K562 (cell line): ENCODE results near the gene C2CD2. TPM values are rescaled to one million over a fixed set of nuclear protein-coding genes. Genes with fewer than 3 reads are reported as not detected.

Source experiments
- ARID2 ChIP-seq: fragments of 450-650 bp; IDR thresholded peaks from 2 replicates; pipeline ENCODE4 v1.6.1; 2017; ENCODE audit warnings: antibody characterized with exemption, mild to moderate bottlenecking
- BRD9 ChIP-seq: fragments of 450-650 bp; IDR thresholded peaks from 2 replicates; pipeline ENCODE4 v1.6.1; 2018; ENCODE audit warnings: low read depth; ENCODE audit not compliant: partially characterized antibody
- FOXJ2 ChIP-seq: fragments of 200-800 bp; sonication (Bioruptor generic); IDR thresholded peaks from 2 replicates; pipeline ENCODE4 v1.6.1; 2016; ENCODE audit warnings: missing genetic modification characterization, missing compliant biosample characterization
- FOXM1 ChIP-seq, 2 experiments: fragments of 450-650 bp in 1 of 2; sonication (generic) in 1 of 2; formaldehyde crosslinking in 1 of 2; IDR thresholded peaks; 2 replicates each; pipeline versions ENCODE4 v1.6.1 to v1.9.0; 2017 to 2022; ENCODE audit warnings: low read depth in 2 of 2, mild to moderate bottlenecking in 2 of 2, missing genetic modification reagents in 1 of 2, moderate library complexity in 1 of 2
- HDAC1 ChIP-seq, 2 experiments: fragments of 450-650 bp; IDR thresholded peaks; 2 replicates each; pipeline ENCODE4 v1.6.1; 2016 to 2017; ENCODE audit warnings: inconsistent platforms in 1 of 2, mild to moderate bottlenecking in 1 of 2, moderate library complexity in 1 of 2
- HES1 ChIP-seq: fragments of 450-650 bp; IDR thresholded peaks from 2 replicates; pipeline ENCODE4 v1.6.1; 2016; ENCODE audit warnings: low read depth, mild to moderate bottlenecking, moderate library complexity
- HNRNPK ChIP-seq: fragments of 200-400 bp; formaldehyde crosslinking; IDR thresholded peaks from one replicate; pipeline ENCODE4 v1.6.1; 2018; ENCODE audit warnings: mild to moderate bottlenecking, low read depth, low read length; ENCODE audit not compliant: poor library complexity, severe bottlenecking
- KAT7 ChIP-seq: sonication (generic); formaldehyde crosslinking; IDR thresholded peaks from 2 replicates; pipeline ENCODE4 v1.8.0; 2022; ENCODE audit warnings: missing genetic modification reagents, mild to moderate bottlenecking, borderline replicate concordance
- MED1 ChIP-seq: sonication (generic); formaldehyde crosslinking; IDR thresholded peaks from 2 replicates; pipeline ENCODE4 v1.8.1; 2023; ENCODE audit warnings: missing genetic modification reagents, borderline replicate concordance
- NCOA1 ChIP-seq: fragments of 450-650 bp; IDR thresholded peaks from 2 replicates; pipeline ENCODE4 v1.6.1; 2016; ENCODE audit warnings: low read depth
- NR0B1 ChIP-seq: fragments of 450-650 bp; IDR thresholded peaks from one replicate; pipeline ENCODE4 v1.6.1; 2018; ENCODE audit warnings: mild to moderate bottlenecking, moderate library complexity; ENCODE audit not compliant: partially characterized antibody
- POLR3A ChIP-seq: IDR thresholded peaks from 2 replicates; pipeline ENCODE4 v1.6.1; 2011; ENCODE audit warnings: borderline replicate concordance, mild to moderate bottlenecking, moderate library complexity; ENCODE audit not compliant: insufficient read length, insufficient read depth; ENCODE audit errors: extremely low read depth
- RNF2 ChIP-seq: sonication (generic); IDR thresholded peaks from 2 replicates; pipeline ENCODE4 v1.6.1; 2016
- TRIM24 ChIP-seq, 2 experiments: fragments of 450-650 bp; IDR thresholded peaks; 2 replicates each; pipeline ENCODE4 v1.6.1; 2016
- ZBTB2 ChIP-seq: fragments of 450-650 bp; IDR thresholded peaks from 2 replicates; pipeline ENCODE4 v1.6.1; 2016; ENCODE audit warnings: antibody characterized with exemption
- ZFP36 ChIP-seq: fragments of 150-350 bp; IDR thresholded peaks from 2 replicates; pipeline ENCODE4 v1.6.1; 2018; ENCODE audit warnings: low read length, low read depth; ENCODE audit not compliant: partially characterized antibody
- ZNF133 ChIP-seq: fragments of 250-450 bp; sonication (Bioruptor Pico); IDR thresholded peaks from 2 replicates; pipeline ENCODE4 v1.4.0; 2020; ENCODE audit warnings: mild to moderate bottlenecking
- ZNF282 ChIP-seq: sonication (generic); formaldehyde crosslinking; IDR thresholded peaks from 2 replicates; pipeline ENCODE4 v1.8.1; 2023; ENCODE audit warnings: missing genetic modification reagents
- ZNF431 ChIP-seq: sonication (generic); formaldehyde crosslinking; IDR thresholded peaks from 2 replicates; pipeline ENCODE4 v1.8.0; 2022; ENCODE audit warnings: mild to moderate bottlenecking, missing genetic modification reagents
- ZNF507 ChIP-seq: conservative IDR thresholded peaks from 2 replicates; pipeline ENCODE4 v1.6.1; 2017; ENCODE audit warnings: missing genetic modification characterization, missing compliant biosample characterization
- ZNF695 ChIP-seq: fragments of 450-650 bp; formaldehyde crosslinking; IDR thresholded peaks from 2 replicates; pipeline ENCODE4 v1.4.0; 2020; ENCODE audit warnings: mild to moderate bottlenecking, moderate library complexity
- polyA plus RNA-seq, 8 experiments: library from polyadenylated mRNA; depleted of rRNA in 4 of 8; stranded (reverse) in 5 of 8; unstranded in 3 of 8; fragments of >200 nt; fragmentation: Nextera tagmentation in 2 of 8; fragmentation: Illumina TruSeq in 1 of 8; extraction: Ambion mirVana in 2 of 8; extraction: Trizol in 1 of 8; gene quantifications; 2 replicates each; pipeline versions ENCODE4 v1.2.1 to v1.2.3, GENCODE V29; 2011 to 2014; ENCODE audit warnings: inconsistent platforms in 1 of 8, missing spikeins in 1 of 8
- total RNA-seq, 7 experiments: library from RNA; depleted of rRNA in 6 of 7; stranded (reverse); fragments of >200 nt in 6 of 7; fragmentation: Illumina TruSeq in 2 of 7; extraction: Trizol in 2 of 7; gene quantifications; 2 replicates each; pipeline versions ENCODE4 v1.2.1 to v1.2.3, GENCODE V29; 2011 to 2021; ENCODE audit warnings: low replicate concordance in 1 of 7
- TF ChIP-seq, protein P1 (sequence below): fragments of 250-450 bp; sonication (Bioruptor Pico); IDR thresholded peaks from 2 replicates; pipeline ENCODE4 v1.8.0; 2022; ENCODE audit warnings: moderate library complexity, mild to moderate bottlenecking, inconsistent platforms
- TF ChIP-seq, protein P2 (sequence below): fragments of 450-650 bp; IDR thresholded peaks from 2 replicates; pipeline ENCODE4 v1.6.1; 2014; ENCODE audit warnings: low read depth, mild to moderate bottlenecking, moderate library complexity, borderline replicate concordance

The C2CD2 gene
- total and polyA plus RNA-seq, 9 of the 15 experiments (the other 6 are each of a cell fraction or from before 2014, with no cell fraction given), result 1.3 to 21.6 (median 12.1) TPM

DNA sequence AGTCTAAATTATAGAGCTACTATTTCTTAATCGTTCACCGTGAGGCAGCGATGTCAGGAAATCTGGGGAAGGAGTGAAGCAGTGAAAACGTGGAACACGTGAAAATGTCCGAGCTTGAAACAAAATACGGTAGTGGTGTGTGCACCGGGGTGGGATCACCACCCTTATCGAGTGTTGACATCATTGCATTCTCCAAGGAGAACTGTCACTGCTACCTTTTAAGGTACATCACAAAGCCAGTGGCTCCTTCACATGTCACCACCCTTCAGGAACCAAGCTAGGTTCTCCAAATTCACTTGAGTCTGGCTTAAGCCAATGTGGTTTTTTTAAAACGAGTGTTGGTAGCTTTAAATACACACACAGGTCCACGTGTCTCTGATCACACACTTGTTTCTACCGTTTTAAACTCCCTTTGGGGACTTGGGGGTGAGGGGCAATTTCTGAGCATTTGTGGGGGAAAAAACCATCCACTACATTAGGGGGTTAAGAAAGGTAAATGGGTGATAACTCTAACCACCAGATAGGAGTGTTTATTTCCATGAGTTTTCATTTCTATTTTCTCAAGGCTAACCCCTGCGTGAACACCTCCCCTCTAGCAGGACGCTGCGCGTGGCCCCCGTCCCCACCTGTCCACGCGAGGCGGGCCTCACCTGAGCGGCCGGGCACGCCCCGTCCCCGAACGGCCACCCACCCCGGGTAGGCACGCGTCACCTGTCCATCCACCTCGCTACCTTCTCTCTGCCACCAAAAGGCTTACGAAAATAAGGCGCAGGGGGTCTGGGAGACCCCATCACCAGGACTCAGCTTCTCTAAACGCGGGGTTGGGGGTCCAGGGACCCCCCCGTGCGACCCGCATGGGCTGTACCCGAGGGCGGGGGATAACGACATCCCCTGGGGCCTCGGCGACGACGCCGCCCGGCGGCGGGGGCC lies 75.7 kb downstream of the C2CD2 start (continued):
- TF ChIP-seq ZNF282 (CRISPR knock-in tag) (no peak), ARID2 (no peak), ZNF431 (CRISPR knock-in tag) (no peak), NR0B1 (no peak), POLR3A (no peak), KAT7 (CRISPR knock-in tag) (0 out of 2 replicates have a peak, but pooled peaks have one; percentile 53), ZNF507 (no peak), ZNF695 (CRISPR knock-in tag) (no peak), ZBTB2 (peak; percentile 16; the same call in 1 of the 2 replicates), HES1 (0 out of 2 replicates have a peak, but pooled peaks have one; percentile 24), HNRNPK (no peak), RNF2 (no peak), BRD9 (peak; percentile 49), HDAC1 (IDR thresholded peaks at IDR 0.05) (peak in 1 of 2 experiments; percentile 52; a peak in 2 of 4 replicates), NCOA1 (no peak), FOXM1 (IDR thresholded peaks at IDR 0.05; ENCODE audit: low read depth) (peak; percentile 63), FOXM1 (CRISPR knock-in tag; IDR thresholded peaks at IDR 0.05; ENCODE audit: low read depth) (no peak), MED1 (CRISPR knock-in tag) (no peak), ZNF133 (CRISPR knock-in tag) (no peak), ZFP36 (peak; percentile 59), FOXJ2 (tag) (peak; percentile 70), TRIM24 (IDR thresholded peaks at IDR 0.05) (0 out of 4 replicates have a peak, but pooled peaks of 1 of the 2 experiments have one; percentile 7)
- TF ChIP-seq, protein P1, sequence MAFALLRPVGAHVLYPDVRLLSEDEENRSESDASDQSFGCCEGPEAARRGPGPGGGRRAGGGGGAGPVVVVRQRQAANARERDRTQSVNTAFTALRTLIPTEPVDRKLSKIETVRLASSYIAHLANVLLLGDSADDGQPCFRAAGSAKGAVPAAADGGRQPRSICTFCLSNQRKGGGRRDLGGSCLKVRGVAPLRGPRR (CRISPR knock-in tag), result no peak
- TF ChIP-seq, protein P2, sequence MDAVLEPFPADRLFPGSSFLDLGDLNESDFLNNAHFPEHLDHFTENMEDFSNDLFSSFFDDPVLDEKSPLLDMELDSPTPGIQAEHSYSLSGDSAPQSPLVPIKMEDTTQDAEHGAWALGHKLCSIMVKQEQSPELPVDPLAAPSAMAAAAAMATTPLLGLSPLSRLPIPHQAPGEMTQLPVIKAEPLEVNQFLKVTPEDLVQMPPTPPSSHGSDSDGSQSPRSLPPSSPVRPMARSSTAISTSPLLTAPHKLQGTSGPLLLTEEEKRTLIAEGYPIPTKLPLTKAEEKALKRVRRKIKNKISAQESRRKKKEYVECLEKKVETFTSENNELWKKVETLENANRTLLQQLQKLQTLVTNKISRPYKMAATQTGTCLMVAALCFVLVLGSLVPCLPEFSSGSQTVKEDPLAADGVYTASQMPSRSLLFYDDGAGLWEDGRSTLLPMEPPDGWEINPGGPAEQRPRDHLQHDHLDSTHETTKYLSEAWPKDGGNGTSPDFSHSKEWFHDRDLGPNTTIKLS, result peak; percentile 62; the same call in 1 of the 2 replicates
